AG08395 (cell line): Measurements from ENCODE around the gene KCNJ10.

ENCODE experiments used
- DNase-seq: peaks from one replicate; pipeline ENCODE4 v3.0.0; 2012; ENCODE audit warnings: mixed read lengths, low spot score

Gene KCNJ10

DNA sequence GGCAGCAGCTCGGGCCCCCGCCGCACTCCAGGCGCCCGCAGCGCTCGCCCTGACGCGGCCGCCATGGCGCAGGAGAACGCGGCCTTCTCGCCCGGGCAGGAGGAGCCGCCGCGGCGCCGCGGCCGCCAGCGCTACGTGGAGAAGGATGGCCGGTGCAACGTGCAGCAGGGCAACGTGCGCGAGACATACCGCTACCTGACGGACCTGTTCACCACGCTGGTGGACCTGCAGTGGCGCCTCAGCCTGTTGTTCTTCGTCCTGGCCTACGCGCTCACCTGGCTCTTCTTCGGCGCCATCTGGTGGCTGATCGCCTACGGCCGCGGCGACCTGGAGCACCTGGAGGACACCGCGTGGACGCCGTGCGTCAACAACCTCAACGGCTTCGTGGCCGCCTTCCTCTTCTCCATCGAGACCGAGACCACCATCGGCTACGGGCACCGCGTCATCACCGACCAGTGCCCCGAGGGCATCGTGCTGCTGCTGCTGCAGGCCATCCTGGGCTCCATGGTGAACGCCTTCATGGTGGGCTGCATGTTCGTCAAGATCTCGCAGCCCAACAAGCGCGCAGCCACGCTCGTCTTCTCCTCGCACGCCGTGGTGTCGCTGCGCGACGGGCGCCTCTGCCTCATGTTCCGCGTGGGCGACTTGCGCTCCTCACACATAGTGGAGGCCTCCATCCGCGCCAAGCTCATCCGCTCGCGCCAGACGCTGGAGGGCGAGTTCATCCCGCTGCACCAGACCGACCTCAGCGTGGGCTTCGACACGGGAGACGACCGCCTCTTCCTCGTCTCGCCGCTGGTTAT, 14.2 kb upstream of the KCNJ10 start:
- DNase-seq: no peak

DNA sequence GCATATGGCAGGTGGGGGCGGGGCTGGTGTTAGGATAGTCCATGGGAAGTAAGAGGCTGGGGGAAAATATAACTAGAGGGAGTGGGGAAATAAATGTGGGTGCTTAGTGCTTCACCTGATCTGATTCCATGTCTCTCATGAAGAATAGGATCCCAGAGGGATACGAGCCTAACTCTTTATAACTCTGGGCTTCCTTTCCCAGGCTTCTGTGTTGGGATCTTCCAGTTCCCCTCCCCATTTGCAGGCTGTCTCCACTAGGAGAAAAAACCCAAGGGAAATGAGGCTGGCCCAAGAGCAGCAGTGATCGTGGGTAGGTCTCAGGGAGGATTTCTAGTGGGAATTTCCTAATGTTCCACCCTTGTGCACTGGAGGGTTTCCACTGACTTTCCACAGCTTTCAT, 13.0 kb upstream of the KCNJ10 start:
- DNase-seq: no peak

GRCh38 chr1:160082487-160082886, 12.5 kb upstream of the KCNJ10 start:
- DNase-seq: no peak

DNA sequence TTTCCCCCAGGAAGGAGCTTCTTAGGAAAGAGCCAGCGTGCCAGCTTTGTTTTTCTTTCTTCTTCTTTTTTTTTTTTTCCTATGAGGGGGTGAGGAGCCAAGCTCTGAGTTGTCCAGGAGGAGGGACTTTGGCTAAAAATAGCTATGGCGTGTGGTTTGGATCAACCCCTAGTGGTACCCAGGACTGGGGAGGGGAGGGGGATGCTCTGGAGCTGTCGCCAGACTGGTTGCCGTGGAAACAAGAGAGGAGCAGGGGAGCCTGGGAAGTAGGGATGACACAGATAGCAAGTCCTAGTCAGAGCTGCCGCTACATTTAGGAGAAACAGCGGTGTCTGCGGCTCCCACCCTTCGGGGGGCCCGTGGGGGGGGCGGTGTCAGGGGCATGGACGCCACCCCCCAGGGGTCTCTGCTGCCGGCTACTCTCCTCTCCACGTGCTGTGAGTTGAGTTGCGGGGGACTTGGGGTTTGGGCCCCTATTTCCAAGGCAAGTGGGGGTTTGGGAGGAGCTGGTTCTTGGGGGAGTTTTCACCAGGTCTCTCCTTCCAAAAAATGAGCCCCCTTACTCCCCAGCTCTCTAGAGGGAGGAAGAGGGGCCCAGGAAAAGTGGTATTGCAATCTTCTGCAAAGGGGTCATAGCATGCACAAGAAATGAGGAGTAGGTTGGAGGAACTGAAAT, 11.4 kb upstream of the KCNJ10 start, which contains the start of gene KCNJ9:
KCNJ9 (plus strand) TSS at position 278 of the 676 bp plus-strand sequence. CDS start 2,493 bp downstream, outside the sequence.
- DNase-seq: peak; percentile 34

GRCh38 chr1:160080381-160081100, 10.6 kb upstream of the KCNJ10 start:
- DNase-seq: no peak

DNA sequence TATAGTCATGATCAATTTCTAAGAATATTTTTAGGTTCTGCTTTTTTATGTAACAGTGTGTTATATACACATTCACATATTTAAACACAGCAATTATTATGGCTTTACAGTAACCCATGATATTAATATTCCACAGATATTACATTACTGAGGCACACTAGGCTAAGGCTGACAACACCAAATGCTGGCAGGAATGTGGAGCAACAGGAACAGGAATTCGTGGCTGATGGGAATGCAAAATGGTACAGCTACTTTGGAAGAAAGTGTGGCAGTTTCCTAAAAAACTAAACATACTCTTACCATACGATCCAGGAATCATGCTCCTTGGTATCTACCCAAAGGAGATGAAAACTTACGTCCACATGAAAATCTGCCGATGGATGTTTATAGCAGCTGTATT, 9.5 kb upstream of the KCNJ10 start:
- no peak for DNase-seq

DNA sequence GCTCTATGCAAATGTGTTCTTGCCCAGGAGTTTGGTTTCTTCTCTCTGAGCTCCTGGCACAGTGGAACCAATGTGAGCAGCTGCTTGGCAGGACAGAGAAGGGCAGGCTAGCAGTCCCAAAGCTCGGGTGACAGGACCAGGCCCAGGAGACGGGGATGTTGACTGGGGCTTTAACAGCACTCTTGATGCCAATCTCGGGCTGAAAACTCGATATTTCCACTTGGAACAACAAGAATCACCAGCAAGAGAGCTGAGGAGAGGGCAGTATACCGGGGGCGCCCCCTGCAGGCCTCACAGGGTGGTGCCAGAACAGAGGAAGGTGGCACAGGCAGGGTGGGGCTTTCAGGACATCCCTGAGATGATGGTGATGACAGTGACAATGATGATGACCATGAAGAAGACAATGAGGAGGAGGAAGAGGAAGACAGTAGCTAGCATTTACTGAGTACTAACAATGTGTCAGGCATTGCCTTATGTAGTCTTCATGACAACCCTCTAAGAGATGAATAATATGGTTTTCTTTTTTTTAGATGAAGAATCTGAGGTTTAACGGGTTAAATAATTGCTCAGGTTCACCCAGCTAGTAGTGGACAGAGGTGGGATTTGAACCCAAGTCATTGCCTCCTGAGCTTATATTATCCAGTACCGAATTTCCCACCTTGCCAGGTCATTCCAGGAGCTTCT, 8.7 kb upstream of the KCNJ10 start:
- DNase-seq: peak; percentile 65

GRCh38 chr1:160077486-160077885, 7.5 kb upstream of the KCNJ10 start:
- DNase-seq: no peak

DNA sequence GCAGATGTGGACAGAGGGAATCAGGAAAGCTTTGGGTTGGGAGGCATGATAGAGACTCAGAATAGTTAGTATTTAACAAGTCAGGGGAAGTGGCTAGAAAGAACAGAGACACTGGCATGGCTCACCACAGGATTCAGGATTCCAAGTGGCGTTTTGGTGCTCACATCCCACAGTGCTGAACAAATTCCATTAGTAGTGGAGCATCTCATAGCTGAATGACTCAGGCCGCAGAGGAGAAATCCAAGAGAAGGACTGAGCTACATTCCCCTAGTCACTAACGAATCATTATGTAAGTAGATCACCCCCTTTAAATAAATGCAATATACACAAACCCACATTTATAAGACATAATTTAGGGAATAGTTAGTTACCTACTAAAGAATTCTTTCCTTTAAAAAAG, 6.3 kb upstream of the KCNJ10 start:
- DNase-seq: no peak

GRCh38 chr1:160075836-160076235, 5.9 kb upstream of the KCNJ10 start:
- no peak for DNase-seq

- no peak for DNase-seq
Observed at GRCh38 chr1:160074865-160075264, 4.9 kb upstream of the KCNJ10 start.

DNA sequence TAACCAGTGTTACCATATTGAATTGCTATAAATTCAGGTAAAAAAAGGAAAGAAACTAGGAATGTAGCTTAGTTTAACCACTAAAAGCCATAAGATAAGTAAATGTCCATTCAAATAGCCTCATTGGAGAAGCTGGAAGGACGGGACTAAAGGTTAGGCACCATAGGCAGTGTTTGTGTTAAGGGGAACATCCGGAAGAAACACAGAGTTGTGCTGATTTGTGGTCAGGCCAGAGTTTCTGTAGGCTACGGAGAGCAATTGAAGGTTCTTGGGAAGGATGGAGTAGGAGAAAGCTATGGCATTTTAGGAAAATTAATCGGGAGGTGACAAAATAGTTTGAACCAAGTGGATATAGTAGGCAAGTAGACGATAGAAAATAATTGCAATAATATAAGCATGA, 1.3 kb upstream of the KCNJ10 start:
- DNase-seq: no peak

GRCh38 chr1:160070243-160071163, 543 bp upstream of the KCNJ10 start:
- DNase-seq: peak; percentile 78

DNA sequence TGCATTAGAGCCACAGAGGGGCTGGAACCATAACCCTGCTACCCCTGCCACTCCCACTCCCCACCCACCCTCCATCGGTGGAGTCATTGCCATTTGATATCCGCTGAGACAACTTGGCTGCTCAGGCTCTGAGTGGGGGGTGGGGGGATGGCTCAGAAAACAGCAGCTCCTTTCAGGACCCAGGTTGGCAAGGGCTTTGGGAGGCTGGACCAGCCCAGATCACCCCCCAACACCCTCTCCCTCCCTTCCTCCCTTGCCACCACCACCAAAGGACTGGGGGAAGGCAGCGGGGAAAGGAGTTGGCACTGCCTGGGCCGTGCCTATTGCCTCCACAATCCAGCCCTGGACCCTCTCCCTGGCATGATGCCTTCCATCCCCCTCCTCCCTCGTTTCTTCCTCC, 1.7 kb downstream of the KCNJ10 start:
- no peak for DNase-seq

DNA sequence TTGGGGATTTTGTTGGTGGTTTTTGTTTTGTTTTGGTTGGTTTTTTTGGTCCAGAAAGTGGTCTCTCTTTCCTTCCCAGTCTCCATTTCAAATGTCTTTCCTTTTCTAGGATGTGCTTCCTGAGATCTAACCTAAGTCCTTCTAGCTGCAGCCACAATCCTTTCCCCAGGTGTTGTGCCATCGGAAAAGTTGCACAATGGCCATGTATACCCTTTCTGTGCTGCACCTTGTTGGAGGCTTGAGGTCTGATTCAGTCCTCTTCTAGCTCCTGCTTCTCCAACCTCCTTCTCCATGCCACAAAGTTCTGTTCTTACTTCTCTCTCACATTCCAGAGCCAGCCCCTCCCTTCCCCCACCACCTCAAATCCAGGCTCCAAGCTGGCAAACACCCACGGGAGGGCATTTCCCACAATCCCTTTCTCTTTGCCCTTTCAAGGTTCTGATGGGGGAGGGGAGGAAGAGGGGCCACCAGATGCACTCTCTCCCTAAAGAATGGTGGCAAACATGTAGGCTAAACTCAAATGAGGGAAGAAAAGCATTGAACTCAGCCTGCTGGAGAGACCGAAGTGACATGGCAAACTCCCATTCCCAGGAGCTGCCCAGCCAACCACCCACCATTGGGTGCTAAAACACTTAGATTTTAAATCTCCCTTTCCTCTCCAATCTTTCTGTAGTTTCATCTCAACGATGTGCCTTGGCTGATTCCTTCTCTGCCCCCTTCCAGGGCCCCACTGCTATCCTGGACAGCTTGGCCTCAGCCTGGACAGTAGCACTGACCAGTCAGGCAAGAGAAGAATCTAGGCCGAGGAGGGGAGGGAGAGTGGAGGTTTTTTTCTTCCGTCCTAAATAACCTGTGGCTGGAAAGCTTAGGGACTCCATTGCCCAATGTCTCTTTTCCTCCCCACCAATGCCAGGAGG, 2.9 kb downstream of the KCNJ10 start:
- DNase-seq: no peak

DNA sequence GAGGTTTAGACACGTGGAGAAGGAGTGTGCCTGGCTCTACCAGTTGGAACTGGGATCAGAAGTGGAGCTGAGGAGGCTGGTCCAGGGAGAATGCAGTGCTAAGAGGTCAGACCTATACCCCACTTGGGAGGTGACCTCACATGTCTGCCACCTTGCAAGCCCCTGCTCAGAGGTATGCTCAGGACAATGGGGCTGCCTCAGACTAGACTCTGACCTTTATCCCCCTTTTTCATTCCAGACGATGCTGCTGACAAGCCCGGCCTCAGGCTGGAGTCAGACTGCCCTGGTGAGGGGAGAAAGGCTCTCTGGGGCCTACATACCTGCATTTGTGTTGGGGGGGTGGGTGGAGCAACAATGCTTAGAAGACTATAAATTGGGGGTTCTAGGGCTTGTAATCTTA, 5.2 kb downstream of the KCNJ10 start:
- no peak for DNase-seq

DNA sequence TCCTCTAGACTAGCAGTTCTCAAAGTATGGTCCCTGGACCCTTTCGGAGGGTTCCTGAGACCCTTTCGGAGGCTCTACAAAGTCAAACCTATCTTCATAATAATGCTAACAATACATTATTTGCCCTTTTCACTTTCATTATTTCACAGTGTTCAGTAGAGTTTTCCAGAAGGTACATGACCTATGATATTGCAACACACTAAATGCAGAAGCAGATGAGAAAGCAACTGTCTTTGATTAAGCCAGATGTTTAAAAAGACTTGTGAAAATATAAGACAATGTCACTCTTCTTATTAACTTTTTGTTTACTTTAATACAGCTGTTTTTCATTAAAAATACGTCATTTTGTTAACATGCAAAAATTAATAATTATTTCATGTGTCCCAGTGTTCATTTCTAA, 5.8 kb downstream of the KCNJ10 start:
- no peak for DNase-seq

DNA sequence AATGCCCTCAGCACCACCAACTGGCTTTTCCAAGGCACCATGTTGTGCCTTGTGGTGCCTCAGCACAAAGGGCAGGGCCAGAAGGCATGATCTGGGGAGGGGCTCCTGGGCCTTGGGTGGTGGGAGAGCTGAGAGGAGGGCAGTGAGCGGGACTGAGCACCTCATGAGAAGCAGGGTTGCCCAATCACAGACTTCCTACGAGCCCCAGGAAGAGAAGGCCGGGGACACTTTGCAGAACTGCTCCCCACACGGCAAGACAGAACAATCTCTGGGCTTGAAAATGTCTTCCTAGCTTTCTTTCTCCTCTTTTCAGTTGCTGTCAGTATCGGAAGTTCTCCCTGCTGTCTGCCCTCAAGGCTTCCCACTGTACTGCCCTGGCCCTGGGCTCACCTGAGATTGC, 6.8 kb downstream of the KCNJ10 start:
- no peak for DNase-seq

GRCh38 chr1:160062230-160062532, 7.8 kb downstream of the KCNJ10 start:
- no peak for DNase-seq
